GM12878 (cell line): ENCODE results near the gene CNR2.

Experiments used
- CTCF ChIP-seq, 3 experiments: IDR thresholded peaks in 2 of 3; conservative IDR thresholded peaks in 1 of 3; 2 replicates each; pipeline ENCODE4 v1.5.1; 2011; ENCODE audit warnings: low read depth in 3 of 3, low read length in 3 of 3, mild to moderate bottlenecking in 3 of 3, control low read depth in 2 of 3, moderate library complexity in 2 of 3, inconsistent platforms in 1 of 3, mixed read lengths in 1 of 3; ENCODE audit not compliant: control insufficient read depth in 2 of 3, insufficient read depth in 1 of 3; ENCODE audit errors: extremely low read depth in 1 of 3
- E2F4 ChIP-seq: IDR thresholded peaks from 2 replicates; pipeline ENCODE4 v1.6.1; 2012; ENCODE audit warnings: low read depth, low read length, improper control_type of control experiment
- ESRRA ChIP-seq: IDR thresholded peaks from 2 replicates; pipeline ENCODE4 v1.6.1; 2012; ENCODE audit warnings: mild to moderate bottlenecking, low read length, improper control_type of control experiment
- MAX ChIP-seq: IDR thresholded peaks from 2 replicates; pipeline ENCODE4 v1.6.1; 2012; ENCODE audit warnings: low read depth, low read length, improper control_type of control experiment
- MYC ChIP-seq: IDR thresholded peaks from 2 replicates; pipeline ENCODE4 v1.6.1; 2011; ENCODE audit warnings: mild to moderate bottlenecking, low read length, moderate library complexity, inconsistent platforms; ENCODE audit not compliant: insufficient read depth, insufficient replicate concordance, insufficient read length, severe bottlenecking
- NR2C1 ChIP-seq: fragments of 450-650 bp; IDR thresholded peaks from 2 replicates; pipeline ENCODE4 v1.6.1; 2017; ENCODE audit warnings: antibody characterized with exemption, mild to moderate bottlenecking, moderate library complexity
- POLR2A ChIP-seq: IDR thresholded peaks from 2 replicates; pipeline ENCODE4 v1.6.1; 2011; ENCODE audit warnings: low read depth, mild to moderate bottlenecking, low read length
- POLR2AphosphoS5 ChIP-seq: IDR thresholded peaks from 2 replicates; pipeline ENCODE4 v1.6.1; 2011; ENCODE audit warnings: mild to moderate bottlenecking, low read length, inconsistent platforms
- PRDM15 ChIP-seq: fragments of 450-650 bp; formaldehyde crosslinking; IDR thresholded peaks from 2 replicates; pipeline ENCODE4 v1.4.0; 2020; ENCODE audit warnings: mild to moderate bottlenecking, moderate library complexity
- SIX5 ChIP-seq: IDR thresholded peaks from 2 replicates; pipeline ENCODE4 v1.6.1; 2011; ENCODE audit warnings: mild to moderate bottlenecking, low read depth, low read length, moderate library complexity; ENCODE audit not compliant: severe bottlenecking
- TCF7 ChIP-seq: IDR thresholded peaks from 2 replicates; pipeline ENCODE4 v1.6.1; 2014; ENCODE audit warnings: antibody characterized with exemption, borderline replicate concordance
- ZBTB33 ChIP-seq: fragments of 450-650 bp; IDR thresholded peaks from 2 replicates; pipeline ENCODE4 v1.6.1; 2017; ENCODE audit warnings: mild to moderate bottlenecking
- ZNF274 ChIP-seq: IDR thresholded peaks from one replicate; pipeline ENCODE4 v1.8.0; 2011; ENCODE audit not compliant: insufficient read length, insufficient read depth

- TF ChIP-seq CTCF (IDR thresholded peaks at IDR 0.05 in 2 of 3, conservative IDR thresholded peaks at IDR 0.05 in 1 of 3; ENCODE audit: control insufficient read depth in 2 of 3, extremely low read depth in 1 of 3, insufficient read depth in 1 of 3, low read depth in 3 of 3, low read length in 3 of 3) (no peak), E2F4 (no peak), ESRRA (no peak), SIX5 (no peak), NR2C1 (no peak), PRDM15 (CRISPR knock-in tag) (no peak), MAX (no peak), POLR2A (no peak), TCF7 (no peak), MYC (no peak), POLR2AphosphoS5 (no peak), ZNF274 (no peak), ZBTB33 (no peak)
These were observed 40.7 kb downstream of the CNR2 start for GRCh38 chr1:23872421-23872820.
